ENCODE data around the gene PSMB9. TPM values are rescaled to one million over a fixed set of nuclear protein-coding genes. Genes with fewer than 3 reads are reported as not detected.

PSMB9 gene
- total and polyA plus RNA-seq, 2 of the 4 experiments (the other 2 are of a cell fraction): 9.0 to 12.8 TPM

DNA sequence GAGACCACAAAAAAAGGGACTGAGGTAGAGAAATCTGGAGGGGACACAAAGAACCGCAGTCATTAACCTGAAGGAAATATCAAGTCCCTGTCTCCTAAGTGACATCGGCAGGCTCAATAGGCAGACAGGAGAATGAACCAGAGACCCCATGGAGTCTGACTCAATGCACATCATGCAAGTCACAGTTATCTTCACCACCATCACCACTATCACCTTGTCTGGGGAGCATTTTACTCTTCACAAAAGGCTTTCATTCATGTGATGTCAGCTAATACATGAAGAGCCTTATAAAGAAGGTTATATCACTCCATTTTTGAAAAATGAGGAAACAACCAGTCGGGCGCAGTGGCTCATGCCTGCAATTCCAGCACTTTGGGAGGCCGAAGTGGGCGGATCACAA is 4.9 kb upstream of the PSMB9 start:
- dilution Hi-C loops (cut with HindIII; ENCODE audit: low sequenced_read_pairs, unreplicated experiment): no loop called here
- H3K36me3 ChIP-seq (ENCODE audit: control insufficient read depth, insufficient read depth, low read length): peaks cover 32% of the 10 kb centered on the region
- no TSS peak for BruUV-seq (replicated peaks)

More for the DNA sequence above, 4.9 kb upstream of the PSMB9 start:
- Histone ChIP-seq H3K27me3 (ENCODE audit: control insufficient read depth, insufficient read depth, low read length) (no peaks in the 10 kb centered on the region), H2AFZ (replicated peaks; ENCODE audit: low read length, poor library complexity) (no peak overlapping the region), H3K23ac (ENCODE audit: low read depth, low read length) (no peak overlapping the region), H3K9ac (ENCODE audit: low read depth, low read length) (no peak overlapping the region), H2AK5ac (ENCODE audit: low read depth, low read length) (no peak overlapping the region), H3K4me3 (ENCODE audit: insufficient read depth, low read depth, low read length) (no peak overlapping the region), H4K20me1 (ENCODE audit: insufficient read depth, low read length) (no peaks in the 10 kb centered on the region), H2BK5ac (ENCODE audit: low read depth, low read length, poor library complexity, severe bottlenecking) (no peak overlapping the region), H3K9me1 (ENCODE audit: insufficient read depth, low read length) (peaks cover 21% of the 10 kb centered on the region), H3K9me3 (ENCODE audit: control insufficient read depth, insufficient read depth, low read length) (no peaks in the 10 kb centered on the region), H3K4me2 (ENCODE audit: low read depth, low read length) (no peak overlapping the region), H3K4ac (ENCODE audit: low read depth, low read length) (no peak overlapping the region), H2BK120ac (ENCODE audit: low read depth, low read length) (no peak overlapping the region), H4K91ac (ENCODE audit: insufficient read depth, low read depth, low read length) (no peak overlapping the region), H2BK15ac (ENCODE audit: low read depth, low read length) (no peak overlapping the region), H3K56ac (ENCODE audit: extremely low read depth, insufficient read depth, low read length) (no peak overlapping the region), H3K4me1 (ENCODE audit: control insufficient read depth, insufficient read depth, low read length) (peaks cover 4% of the 10 kb centered on the region), H4K8ac (ENCODE audit: low read depth in 2 of 2, low read length in 2 of 2) (no peak overlapping the region), H3K79me1 (ENCODE audit: low read depth in 1 of 2, low read length in 2 of 2) (peaks cover 8 to 40% of the 10 kb centered on the region in 2 experiments), H3K14ac (replicated peaks; ENCODE audit: low read depth, low read length) (no peak overlapping the region), H4K5ac (ENCODE audit: low read depth, low read length) (no peak overlapping the region), H3K27ac (ENCODE audit: insufficient read depth, low read length) (no peak overlapping the region), H2BK20ac (ENCODE audit: low read depth, low read length) (no peak overlapping the region), H2AK9ac (replicated peaks; ENCODE audit: low read depth, low read length, poor library complexity) (no peak overlapping the region), H3K18ac (ENCODE audit: low read depth, low read length) (no peak overlapping the region)
- WGBS, 2 experiments (ENCODE audit: extremely low coverage in 2 of 2, insufficient read length in 1 of 2): no CpG with 5 or more reads among the region's 6 CpGs
- no peak for ATAC-seq (ENCODE audit: low read depth)
- in situ Hi-C loops (cut with MboI; ENCODE audit: low sequenced_read_pairs): no loop called here
- TF ChIP-seq, protein P1, sequence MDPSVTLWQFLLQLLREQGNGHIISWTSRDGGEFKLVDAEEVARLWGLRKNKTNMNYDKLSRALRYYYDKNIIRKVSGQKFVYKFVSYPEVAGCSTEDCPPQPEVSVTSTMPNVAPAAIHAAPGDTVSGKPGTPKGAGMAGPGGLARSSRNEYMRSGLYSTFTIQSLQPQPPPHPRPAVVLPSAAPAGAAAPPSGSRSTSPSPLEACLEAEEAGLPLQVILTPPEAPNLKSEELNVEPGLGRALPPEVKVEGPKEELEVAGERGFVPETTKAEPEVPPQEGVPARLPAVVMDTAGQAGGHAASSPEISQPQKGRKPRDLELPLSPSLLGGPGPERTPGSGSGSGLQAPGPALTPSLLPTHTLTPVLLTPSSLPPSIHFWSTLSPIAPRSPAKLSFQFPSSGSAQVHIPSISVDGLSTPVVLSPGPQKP (IDR thresholded peaks at IDR 0.05; ENCODE audit: borderline replicate concordance, low read depth, low read length): no peak
- TF ChIP-seq FOS (IDR thresholded peaks at IDR 0.05; ENCODE audit: low read depth, low read length) (no peak), MAZ (IDR thresholded peaks at IDR 0.05; ENCODE audit: borderline replicate concordance, low read depth, low read length) (no peak), SMC3 (IDR thresholded peaks at IDR 0.05; ENCODE audit: low read depth, low read length) (no peak), MXI1 (IDR thresholded peaks at IDR 0.05; ENCODE audit: borderline replicate concordance, low read depth, low read length) (no peak), BHLHE40 (IDR thresholded peaks at IDR 0.05; ENCODE audit: low read depth, low read length) (no peak)
- ChIA-PET POLR2A (ENCODE audit: unreplicated experiment) (interaction anchor here (0.7 kb wide), 1 partner anchor 9 kb away, joined by 7 read pairs; no protein-coding TSS in a partner anchor), CTCF (no interaction called here)
- intact Hi-C loops (cut with micrococcal nuclease): no loop called here
- DNase-seq: no peak

Measured in IMR-90 (cell line).